WTC11 (cell line): Measurements from ENCODE around the gene CHCT1. TPM values are rescaled to one million over a fixed set of nuclear protein-coding genes. Genes with fewer than 3 reads are reported as not detected.

Source experiments
- ATAC-seq: fragments of 200-7000 bp; cut with Tn5 transposase; 2 replicates; pipeline ENCODE4 v1.10.0; 2021; ENCODE audit warnings: mild to moderate bottlenecking, moderate library complexity
- CTCF ChIA-PET: fragments of 300-600 bp; sonication (Branson Sonifier 250); formaldehyde crosslinking; loops from one replicate; lab custom pipeline; 2021; ENCODE audit warnings: antibody characterized with exemption; lab: Charles Lee
- POLR2A ChIA-PET: fragments of 350-600 bp; sonication (Branson Sonifier 250); formaldehyde crosslinking; loops from one replicate; lab custom pipeline; 2021; ENCODE audit warnings: antibody characterized with exemption; lab: Charles Lee
- DNase-seq: peaks from one replicate; pipeline ENCODE4 v3.0.0; 2021; ENCODE audit warnings: low spot score
- H3K27ac Mint-ChIP-seq: 2 replicates; pipeline ENCODE4 v1.8.0; 2021; ENCODE audit warnings: mixed read lengths
- H3K27me3 Mint-ChIP-seq: 2 replicates; pipeline ENCODE4 v1.8.0; 2021; ENCODE audit warnings: low read depth, mild to moderate bottlenecking, moderate library complexity, mixed read lengths
- H3K36me3 Mint-ChIP-seq: 2 replicates; pipeline ENCODE4 v1.8.0; 2021; ENCODE audit warnings: mixed read lengths
- H3K4me1 Mint-ChIP-seq: 2 replicates; pipeline ENCODE4 v1.8.0; 2022; ENCODE audit warnings: mixed read lengths
- H3K4me3 Mint-ChIP-seq: 2 replicates; pipeline ENCODE4 v1.8.0; 2021; ENCODE audit warnings: mild to moderate bottlenecking, moderate library complexity, mixed read lengths
- H3K9me3 Mint-ChIP-seq: 2 replicates; pipeline ENCODE4 v1.8.0; 2021; ENCODE audit warnings: mixed read lengths
- ATF1 ChIP-seq: sonication (generic); formaldehyde crosslinking; IDR thresholded peaks from 2 replicates; pipeline ENCODE4 v1.8.1; 2023; ENCODE audit warnings: mild to moderate bottlenecking, moderate library complexity, missing genetic modification reagents
- ATF6 ChIP-seq: sonication (generic); formaldehyde crosslinking; IDR thresholded peaks from 2 replicates; pipeline ENCODE4 v1.8.1; 2023; ENCODE audit warnings: mild to moderate bottlenecking, missing genetic modification reagents
- CDX4 ChIP-seq: fragments of 250-450 bp; sonication (Bioruptor Pico); IDR thresholded peaks from 2 replicates; pipeline ENCODE4 v1.9.0; 2021; ENCODE audit warnings: moderate library complexity, mild to moderate bottlenecking, inconsistent platforms, borderline replicate concordance
- CREM ChIP-seq: sonication (generic); formaldehyde crosslinking; IDR thresholded peaks from 2 replicates; pipeline ENCODE4 v1.8.1; 2022; ENCODE audit warnings: mild to moderate bottlenecking, missing genetic modification reagents, moderate library complexity
- E2F5 ChIP-seq: sonication (generic); formaldehyde crosslinking; IDR thresholded peaks from 2 replicates; pipeline ENCODE4 v1.8.1; 2022; ENCODE audit warnings: mild to moderate bottlenecking, moderate library complexity, missing genetic modification reagents
- GABPB1 ChIP-seq: sonication (generic); formaldehyde crosslinking; IDR thresholded peaks from 2 replicates; pipeline ENCODE4 v1.8.1; 2023; ENCODE audit warnings: mild to moderate bottlenecking, missing genetic modification reagents
- GRHL2 ChIP-seq: fragments of 250-450 bp; sonication (Bioruptor Pico); IDR thresholded peaks from 2 replicates; pipeline ENCODE4 v1.8.0; 2022; ENCODE audit warnings: mild to moderate bottlenecking, moderate library complexity; ENCODE audit not compliant: insufficient replicate concordance, severe bottlenecking
- IRF1 ChIP-seq: sonication (generic); formaldehyde crosslinking; IDR thresholded peaks from 2 replicates; pipeline ENCODE4 v1.8.0; 2023; ENCODE audit warnings: missing genetic modification reagents
- MAX ChIP-seq: sonication (generic); formaldehyde crosslinking; IDR thresholded peaks from 2 replicates; pipeline ENCODE4 v1.8.0; 2022; ENCODE audit warnings: mild to moderate bottlenecking, missing genetic modification reagents
- NR1H2 ChIP-seq: sonication (generic); formaldehyde crosslinking; IDR thresholded peaks from 2 replicates; pipeline ENCODE4 v1.9.0; 2021; ENCODE audit warnings: mild to moderate bottlenecking, moderate library complexity, missing genetic modification reagents
- NR2C2 ChIP-seq: sonication (generic); formaldehyde crosslinking; IDR thresholded peaks from 2 replicates; pipeline ENCODE4 v1.8.0; 2022; ENCODE audit warnings: mild to moderate bottlenecking, missing genetic modification reagents
- RELA ChIP-seq: sonication (generic); formaldehyde crosslinking; IDR thresholded peaks from 2 replicates; pipeline ENCODE4 v1.8.1; 2022; ENCODE audit warnings: missing genetic modification reagents, mild to moderate bottlenecking, borderline replicate concordance
- RORB ChIP-seq: fragments of 250-450 bp; sonication (Bioruptor Pico); IDR thresholded peaks from 2 replicates; pipeline ENCODE4 v1.9.0; 2021; ENCODE audit warnings: mild to moderate bottlenecking
- SMAD3 ChIP-seq: sonication (generic); formaldehyde crosslinking; IDR thresholded peaks from 2 replicates; pipeline ENCODE4 v1.8.0; 2022; ENCODE audit warnings: missing genetic modification reagents, mild to moderate bottlenecking, borderline replicate concordance
- TEAD4 ChIP-seq: sonication (generic); formaldehyde crosslinking; IDR thresholded peaks from 2 replicates; pipeline ENCODE4 v1.8.0; 2022; ENCODE audit warnings: mild to moderate bottlenecking, missing genetic modification reagents
- USF1 ChIP-seq: sonication (generic); formaldehyde crosslinking; IDR thresholded peaks from 2 replicates; pipeline ENCODE4 v1.8.0; 2022; ENCODE audit warnings: mild to moderate bottlenecking, missing genetic modification reagents
- ZMAT4 ChIP-seq: fragments of 250-450 bp; sonication (Bioruptor Pico); IDR thresholded peaks from 2 replicates; pipeline ENCODE4 v1.9.0; 2021; ENCODE audit warnings: mild to moderate bottlenecking
- ZNF263 ChIP-seq: sonication (generic); formaldehyde crosslinking; IDR thresholded peaks from 2 replicates; pipeline ENCODE4 v1.8.1; 2022; ENCODE audit warnings: low read depth, mild to moderate bottlenecking, moderate library complexity, missing genetic modification reagents
- ZNF416 ChIP-seq: fragments of 250-450 bp; sonication (Bioruptor Pico); IDR thresholded peaks from 2 replicates; pipeline ENCODE4 v1.9.0; 2021; ENCODE audit warnings: mild to moderate bottlenecking, inconsistent platforms
- ZNF423 ChIP-seq: fragments of 250-450 bp; sonication (Bioruptor Pico); IDR thresholded peaks from 2 replicates; pipeline ENCODE4 v2.1.2; 2022; ENCODE audit warnings: mild to moderate bottlenecking, moderate library complexity
- total RNA-seq: library from RNA; stranded (reverse); gene quantifications from 3 replicates; pipeline ENCODE4 v1.2.3, GENCODE V29; 2021

Gene CHCT1
- total RNA-seq, 1 experiment from 2014 or later, result not detected

GRCh38 chr17:60468371-60468770 lies 46.1 kb downstream of the CHCT1 start:
- ATAC-seq (no peak), DNase-seq (no peak)
- Mint-ChIP-seq H3K36me3 (peaks cover 31% of the 10 kb centered on the region), H3K27ac (no peak overlapping the region), H3K4me3 (no peak overlapping the region), H3K27me3 (no peaks in the 10 kb centered on the region), H3K4me1 (no peaks in the 10 kb centered on the region), H3K9me3 (peaks cover 14% of the 10 kb centered on the region)
- ChIA-PET CTCF (no interaction called here), POLR2A (no interaction called here)
- no peak for TF ChIP-seq ATF1
- TF ChIP-seq IRF1 (CRISPR knock-in tag), result no peak
- no peak for TF ChIP-seq GABPB1 (CRISPR knock-in tag)
- TF ChIP-seq MAX (CRISPR knock-in tag), result no peak
- no peak for TF ChIP-seq RORB (CRISPR knock-in tag)
- TF ChIP-seq TEAD4, result no peak

GRCh38 chr17:60471451-60471850 lies 49.2 kb downstream of the CHCT1 start:
- TF ChIP-seq ZNF263 (CRISPR knock-in tag), result no peak
- TF ChIP-seq GRHL2 (CRISPR knock-in tag), result no peak
- no peak for TF ChIP-seq NR1H2 (CRISPR knock-in tag)
- no peak for TF ChIP-seq NR2C2 (CRISPR knock-in tag)
- no peak for TF ChIP-seq RELA
- TF ChIP-seq ZNF416 (CRISPR knock-in tag), result no peak
- TF ChIP-seq ATF6 (CRISPR knock-in tag), result no peak
- TF ChIP-seq USF1, result no peak
- no peak for TF ChIP-seq ZMAT4
- no peak for TF ChIP-seq RORB (CRISPR knock-in tag)
- TF ChIP-seq MAX (CRISPR knock-in tag), result no peak
- no peak for TF ChIP-seq TEAD4
- TF ChIP-seq CDX4 (CRISPR knock-in tag), result no peak
- TF ChIP-seq ZNF423 (CRISPR knock-in tag), result no peak
- TF ChIP-seq E2F5, result no peak
- TF ChIP-seq SMAD3 (CRISPR knock-in tag), result no peak
- no peak for TF ChIP-seq CREM (CRISPR knock-in tag)
- DNase-seq (no peak), ATAC-seq (no peak)
- POLR2A ChIA-PET, result interaction anchor here (0.5 kb wide), 1 partner anchor 32 kb away, joined by 4 read pairs; no protein-coding TSS in a partner anchor
- Mint-ChIP-seq H3K36me3 (peaks cover 21% of the 10 kb centered on the region), H3K27me3 (no peaks in the 10 kb centered on the region), H3K4me3 (no peak overlapping the region), H3K9me3 (peaks cover 14% of the 10 kb centered on the region), H3K4me1 (no peaks in the 10 kb centered on the region), H3K27ac (no peak overlapping the region; the same call in 1 of the 2 replicates)
- CTCF ChIA-PET, result no interaction called here
